ENCODE results near the gene ZNF648.
A peak's percentile ranks its signal among the peaks of the same experiment; 100 is the strongest.
"Not testable (repeated sequence)": the region's sequence is repeated elsewhere in the genome, so short reads cannot be mapped to it uniquely, and the experiment has no call there.

Gene ZNF648

GRCh38 chr1:182029379-182030331, 31.9 kb downstream of the ZNF648 start:
- DNase-seq (ENCODE audit: low read depth) = peak; percentile 77

GRCh38 chr1:182029002-182029378, 32.5 kb downstream of the ZNF648 start:
- no peak for DNase-seq (ENCODE audit: low read depth)

- no peak for DNase-seq (ENCODE audit: low read depth)
Observed at GRCh38 chr1:182015360-182015759, 46.2 kb downstream of the ZNF648 start.

GRCh38 chr1:182010800-182011370, 50.6 kb downstream of the ZNF648 start:
- DNase-seq (ENCODE audit: low read depth) = not testable (repeated sequence)

- not testable (repeated sequence) for DNase-seq (ENCODE audit: low read depth)
Observed at GRCh38 chr1:182005398-182005797, 56.1 kb downstream of the ZNF648 start.

- no peak for DNase-seq (ENCODE audit: low read depth)
Observed at GRCh38 chr1:182004601-182005000, 56.9 kb downstream of the ZNF648 start.
